HL-60 (cell line): ENCODE measurements around the gene CLEC2B.

Experiments used
- POLR2AphosphoS5 ChIP-seq: IDR thresholded peaks from 2 replicates; pipeline ENCODE4 v1.6.1; 2012; ENCODE audit warnings: low read depth
- TF ChIP-seq, protein P1 (sequence below): IDR thresholded peaks from one replicate; pipeline ENCODE4 v1.5.1; 2011; ENCODE audit warnings: low read length, control low read depth, inconsistent platforms; ENCODE audit not compliant: insufficient read depth

DNA sequence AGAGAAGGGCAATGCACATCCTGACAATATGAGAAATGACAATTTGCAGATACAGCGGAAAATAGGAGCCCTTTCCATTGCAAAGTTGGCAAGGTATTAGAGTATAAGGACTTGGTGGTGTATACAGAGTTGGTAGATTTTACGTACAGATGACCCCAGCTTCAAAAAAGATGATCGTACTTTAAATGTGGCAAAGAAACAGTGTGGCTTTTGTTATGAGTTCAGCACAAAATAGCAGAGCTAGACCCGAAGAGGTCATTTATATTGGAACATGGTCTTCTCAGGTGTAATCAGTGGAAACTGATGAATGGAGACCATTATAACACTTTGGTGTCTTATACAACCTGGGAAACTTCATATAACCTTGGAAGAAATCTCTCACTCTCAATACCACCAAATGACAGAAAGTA is 2.3 kb downstream of the CLEC2B start:
- TF ChIP-seq, protein P1, sequence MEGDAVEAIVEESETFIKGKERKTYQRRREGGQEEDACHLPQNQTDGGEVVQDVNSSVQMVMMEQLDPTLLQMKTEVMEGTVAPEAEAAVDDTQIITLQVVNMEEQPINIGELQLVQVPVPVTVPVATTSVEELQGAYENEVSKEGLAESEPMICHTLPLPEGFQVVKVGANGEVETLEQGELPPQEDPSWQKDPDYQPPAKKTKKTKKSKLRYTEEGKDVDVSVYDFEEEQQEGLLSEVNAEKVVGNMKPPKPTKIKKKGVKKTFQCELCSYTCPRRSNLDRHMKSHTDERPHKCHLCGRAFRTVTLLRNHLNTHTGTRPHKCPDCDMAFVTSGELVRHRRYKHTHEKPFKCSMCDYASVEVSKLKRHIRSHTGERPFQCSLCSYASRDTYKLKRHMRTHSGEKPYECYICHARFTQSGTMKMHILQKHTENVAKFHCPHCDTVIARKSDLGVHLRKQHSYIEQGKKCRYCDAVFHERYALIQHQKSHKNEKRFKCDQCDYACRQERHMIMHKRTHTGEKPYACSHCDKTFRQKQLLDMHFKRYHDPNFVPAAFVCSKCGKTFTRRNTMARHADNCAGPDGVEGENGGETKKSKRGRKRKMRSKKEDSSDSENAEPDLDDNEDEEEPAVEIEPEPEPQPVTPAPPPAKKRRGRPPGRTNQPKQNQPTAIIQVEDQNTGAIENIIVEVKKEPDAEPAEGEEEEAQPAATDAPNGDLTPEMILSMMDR: no peak
- TF ChIP-seq POLR2AphosphoS5: no peak
